ENCODE measurements around the gene CDKAL1. TPM values are rescaled to one million over a fixed set of nuclear protein-coding genes. Genes with fewer than 3 reads are reported as not detected.
"Not testable (repeated sequence)": the region's sequence is repeated elsewhere in the genome, so short reads cannot be mapped to it uniquely, and the experiment has no call there.

CDKAL1 gene
- total RNA-seq, 1 donor from 2014 or later = 8.4 TPM

GRCh38 chr6:20924094-20924493 lies 389.8 kb downstream of the CDKAL1 start:
- intact Hi-C loops (cut with DNase I); DNase-seq (ENCODE audit: low spot score): not testable (repeated sequence)

- no peak for DNase-seq (ENCODE audit: low spot score)
- intact Hi-C loops (cut with DNase I) = no loop called here
These were observed 390.8 kb downstream of the CDKAL1 start for GRCh38 chr6:20924911-20925543.

- intact Hi-C loops (cut with DNase I) = no loop called here
These were observed 393.0 kb downstream of the CDKAL1 start for GRCh38 chr6:20927130-20927860.

GRCh38 chr6:20929283-20929682 lies 395.0 kb downstream of the CDKAL1 start:
- no peak for DNase-seq (ENCODE audit: low spot score)
- intact Hi-C loops (cut with DNase I) = no loop called here

More at GRCh38 chr6:20927130-20927860, 393.0 kb downstream of the CDKAL1 start:
- no peak for DNase-seq (ENCODE audit: low spot score)

- DNase-seq (ENCODE audit: low spot score) = no peak
- intact Hi-C loops (cut with DNase I) = no loop called here
These were observed 396.8 kb downstream of the CDKAL1 start for GRCh38 chr6:20931093-20931492.

- no peak for DNase-seq (ENCODE audit: low spot score)
- intact Hi-C loops (cut with DNase I) = no loop called here
These were observed 397.5 kb downstream of the CDKAL1 start for GRCh38 chr6:20931772-20932171.

- intact Hi-C loops (cut with DNase I) = no loop called here
- no peak for DNase-seq (ENCODE audit: low spot score)
These were observed 398.0 kb downstream of the CDKAL1 start for GRCh38 chr6:20932284-20932683.

GRCh38 chr6:20933057-20933788 lies 399.0 kb downstream of the CDKAL1 start:
- DNase-seq (ENCODE audit: low spot score) = no peak
- intact Hi-C loops (cut with DNase I) = no loop called here

- no peak for DNase-seq (ENCODE audit: low spot score)
These were observed 402.7 kb downstream of the CDKAL1 start for GRCh38 chr6:20936949-20937348.

GRCh38 chr6:20939161-20939775 lies 405.0 kb downstream of the CDKAL1 start:
- DNase-seq (ENCODE audit: low spot score) = no peak
- intact Hi-C loops (cut with DNase I) = no loop called here

More at GRCh38 chr6:20936949-20937348, 402.7 kb downstream of the CDKAL1 start:
- intact Hi-C loops (cut with DNase I) = no loop called here

- no peak for DNase-seq (ENCODE audit: low spot score)
- intact Hi-C loops (cut with DNase I) = no loop called here
These were observed 408.9 kb downstream of the CDKAL1 start for GRCh38 chr6:20943040-20943627.

- intact Hi-C loops (cut with DNase I) = no loop called here
- DNase-seq (ENCODE audit: low spot score) = no peak
These were observed 409.7 kb downstream of the CDKAL1 start for GRCh38 chr6:20943922-20944321.

- no peak for DNase-seq (ENCODE audit: low spot score)
- intact Hi-C loops (cut with DNase I) = no loop called here
These were observed 411.8 kb downstream of the CDKAL1 start for GRCh38 chr6:20946022-20946421.

- DNase-seq (ENCODE audit: low spot score) = no peak
- intact Hi-C loops (cut with DNase I) = no loop called here
These were observed 412.6 kb downstream of the CDKAL1 start for GRCh38 chr6:20946890-20947289.

GRCh38 chr6:20947977-20948376 lies 413.7 kb downstream of the CDKAL1 start:
- DNase-seq (ENCODE audit: low spot score) = no peak
- intact Hi-C loops (cut with DNase I) = no loop called here

GRCh38 chr6:20948556-20948955 lies 414.3 kb downstream of the CDKAL1 start:
- no peak for DNase-seq (ENCODE audit: low spot score)
- intact Hi-C loops (cut with DNase I) = no loop called here

- no peak for DNase-seq (ENCODE audit: low spot score)
- intact Hi-C loops (cut with DNase I) = no loop called here
These were observed 414.9 kb downstream of the CDKAL1 start for GRCh38 chr6:20949138-20949537.

- intact Hi-C loops (cut with DNase I) = no loop called here
- DNase-seq (ENCODE audit: low spot score) = no peak
These were observed 418.6 kb downstream of the CDKAL1 start for GRCh38 chr6:20952699-20953474.

- intact Hi-C loops (cut with DNase I) = no loop called here
- no peak for DNase-seq (ENCODE audit: low spot score)
These were observed 420.1 kb downstream of the CDKAL1 start for GRCh38 chr6:20954315-20954714.
